ENCODE data around the gene SNF8.

The SNF8 gene

GRCh38 chr17:48909783-48910182 is 34.9 kb downstream of the SNF8 start:
- no peaks in the 10 kb centered on the region for H3K9me3 ChIP-seq (ENCODE audit: insufficient read depth, low read length)
- no peak overlapping the region for H3K27ac ChIP-seq (ENCODE audit: low read depth, low read length)
- peak overlapping the region; percentile 79 for H3K4me2 ChIP-seq (ENCODE audit: low read depth, low read length, poor library complexity, severe bottlenecking)
- peaks cover 57% of the 10 kb centered on the region for H3K79me2 ChIP-seq (ENCODE audit: insufficient read depth, low read length)
- 0 out of 2 replicates have a peak, but pooled peaks cover 6% of the 10 kb centered on the region for H3F3A ChIP-seq (ENCODE audit: insufficient read depth)
- no peaks in the 10 kb centered on the region for H3K9me2 ChIP-seq (replicated peaks; ENCODE audit: insufficient read depth, low read length)
- peaks cover 17% of the 10 kb centered on the region; the same call in 1 of the 2 replicates for H4K20me1 ChIP-seq (ENCODE audit: low read depth, low read length)
- H3K36me3 ChIP-seq (ENCODE audit: low read length): peaks cover 4% of the 10 kb centered on the region; the same call in 1 of the 2 replicates
- H2AFZ ChIP-seq (ENCODE audit: low read depth, low read length, severe bottlenecking): no peak overlapping the region
- H3K9ac ChIP-seq (ENCODE audit: low read length): peak overlapping the region; percentile 88
- H3K4me3 ChIP-seq (ENCODE audit: insufficient read depth, low read length, poor library complexity, severe bottlenecking): no peak overlapping the region
- no peak for TF ChIP-seq EZH2phosphoT487 (conservative IDR thresholded peaks at IDR 0.05; ENCODE audit: low read length)
- TF ChIP-seq CTCF (IDR thresholded peaks at IDR 0.05; ENCODE audit: insufficient read depth, low read length, poor library complexity, severe bottlenecking): no peak
- H3K27me3 ChIP-seq (ENCODE audit: low read length): no peaks in the 10 kb centered on the region

DNA sequence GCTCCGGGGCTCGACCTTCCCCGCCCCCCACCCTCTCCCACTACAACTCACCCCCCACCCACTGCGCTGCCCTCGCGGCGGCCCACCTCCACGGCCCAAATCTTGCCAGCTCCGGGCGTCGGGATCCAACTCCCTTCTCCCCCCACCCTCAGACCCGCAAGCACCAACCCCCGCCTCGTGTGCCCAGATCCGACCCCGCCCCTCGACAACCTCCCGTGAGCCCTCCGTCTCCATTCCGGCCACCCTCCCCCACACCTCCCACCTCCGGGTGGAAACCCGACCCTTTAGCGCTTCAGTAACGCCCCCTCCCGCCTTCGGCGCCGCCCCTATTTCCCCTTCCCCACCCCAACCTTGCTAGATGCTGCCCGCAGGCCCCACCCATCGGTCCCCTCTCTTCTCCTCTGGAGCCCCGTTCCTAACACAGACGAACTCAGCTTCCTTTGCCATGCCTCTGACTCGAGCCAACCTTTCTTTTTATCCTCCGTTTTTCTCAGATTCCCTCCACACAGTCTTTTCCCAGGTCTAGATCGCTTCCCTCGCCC is 35.7 kb downstream of the SNF8 start:
- Histone ChIP-seq H3K9me2 (replicated peaks; ENCODE audit: insufficient read depth, low read length) (no peaks in the 10 kb centered on the region), H3K27me3 (ENCODE audit: low read length) (no peaks in the 10 kb centered on the region), H3K79me2 (ENCODE audit: insufficient read depth, low read length) (peaks cover 49% of the 10 kb centered on the region), H3K9me3 (ENCODE audit: insufficient read depth, low read length) (no peaks in the 10 kb centered on the region), H3K4me3 (ENCODE audit: insufficient read depth, low read length, poor library complexity, severe bottlenecking) (peak overlapping the region; percentile 69), H3K4me2 (ENCODE audit: low read depth, low read length, poor library complexity, severe bottlenecking) (peak overlapping the region; percentile 79), H3F3A (ENCODE audit: insufficient read depth) (0 out of 2 replicates have a peak, but pooled peaks cover 6% of the 10 kb centered on the region), H3K27ac (ENCODE audit: low read depth, low read length) (peak overlapping the region; percentile 76), H4K20me1 (ENCODE audit: low read depth, low read length) (peaks cover 17% of the 10 kb centered on the region; the same call in 1 of the 2 replicates), H3K9ac (ENCODE audit: low read length) (peak overlapping the region; percentile 88), H2AFZ (ENCODE audit: low read depth, low read length, severe bottlenecking) (no peak overlapping the region), H3K36me3 (ENCODE audit: low read length) (peaks cover 4% of the 10 kb centered on the region; the same call in 1 of the 2 replicates)
- no peak for TF ChIP-seq CTCF (IDR thresholded peaks at IDR 0.05; ENCODE audit: insufficient read depth, low read length, poor library complexity, severe bottlenecking)
- TF ChIP-seq EZH2phosphoT487 (conservative IDR thresholded peaks at IDR 0.05; ENCODE audit: low read length): no peak

DNA sequence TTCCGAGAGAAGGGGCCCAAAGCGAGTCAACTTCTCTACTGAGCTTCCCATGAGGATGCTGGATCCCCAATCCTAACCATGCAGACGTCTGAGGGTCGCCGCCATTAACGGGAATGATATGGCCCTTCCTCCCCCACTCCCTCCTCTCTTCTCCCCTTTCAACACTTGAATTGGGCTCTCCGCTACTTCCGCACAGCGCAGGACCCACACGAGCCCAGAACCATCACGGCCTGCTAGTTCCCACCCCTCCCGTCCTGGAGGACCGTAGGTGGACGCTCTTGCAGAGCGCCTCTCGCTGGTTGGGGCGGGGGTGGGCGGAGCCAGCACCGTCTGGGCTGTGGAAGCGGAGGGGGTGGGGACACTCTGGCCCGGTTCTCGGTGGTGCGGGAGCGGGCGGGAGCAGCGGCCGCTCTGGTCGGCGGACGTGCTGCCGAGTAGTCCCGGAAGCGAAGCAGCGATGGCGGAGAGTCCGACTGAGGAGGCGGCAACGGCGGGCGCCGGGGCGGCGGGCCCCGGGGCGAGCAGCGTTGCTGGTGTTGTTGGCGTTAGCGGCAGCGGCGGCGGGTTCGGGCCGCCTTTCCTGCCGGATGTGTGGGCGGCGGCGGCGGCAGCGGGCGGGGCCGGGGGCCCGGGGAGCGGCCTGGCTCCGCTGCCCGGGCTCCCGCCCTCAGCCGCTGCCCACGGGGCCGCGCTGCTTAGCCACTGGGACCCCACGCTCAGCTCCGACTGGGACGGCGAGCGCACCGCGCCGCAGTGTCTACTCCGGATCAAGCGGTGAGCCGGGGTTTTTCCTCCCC is 36.4 kb downstream of the SNF8 start, which contains the start of gene UBE2Z:
TSS of gene UBE2Z (plus strand) at position 361 of the 797 bp plus-strand sequence. CDS start at position 458, 97 bp downstream.
- H2AFZ ChIP-seq (ENCODE audit: low read depth, low read length, severe bottlenecking): peak within 1 kb of the TSS; percentile 76
- 0 out of 2 replicates have a peak, but pooled peaks cover 6% of the 10 kb centered on the region for H3F3A ChIP-seq (ENCODE audit: insufficient read depth)
- TF ChIP-seq CTCF (IDR thresholded peaks at IDR 0.05; ENCODE audit: insufficient read depth, low read length, poor library complexity, severe bottlenecking) (no peak), EZH2phosphoT487 (conservative IDR thresholded peaks at IDR 0.05; ENCODE audit: low read length) (no peak)
- peak within 1 kb of the TSS; percentile 69 for H3K4me3 ChIP-seq (ENCODE audit: insufficient read depth, low read length, poor library complexity, severe bottlenecking)
- H3K27ac ChIP-seq (ENCODE audit: low read depth, low read length): peak within 1 kb of the TSS; percentile 76
- H4K20me1 ChIP-seq (ENCODE audit: low read depth, low read length): peaks cover 17% of the 10 kb centered on the region; the same call in 1 of the 2 replicates
- peak within 1 kb of the TSS; percentile 88 for H3K9ac ChIP-seq (ENCODE audit: low read length)
- H3K79me2 ChIP-seq (ENCODE audit: insufficient read depth, low read length): peaks cover 43% of the 10 kb centered on the region
- H3K36me3 ChIP-seq (ENCODE audit: low read length): peaks cover 4% of the 10 kb centered on the region; the same call in 1 of the 2 replicates
- no peaks in the 10 kb centered on the region for H3K9me3 ChIP-seq (ENCODE audit: insufficient read depth, low read length)
- H3K27me3 ChIP-seq (ENCODE audit: low read length): no peaks in the 10 kb centered on the region
- peak within 1 kb of the TSS; percentile 79 for H3K4me2 ChIP-seq (ENCODE audit: low read depth, low read length, poor library complexity, severe bottlenecking)
- no peaks in the 10 kb centered on the region for H3K9me2 ChIP-seq (replicated peaks; ENCODE audit: insufficient read depth, low read length)
